ENCODE measurements around the gene ARHGAP32.
"Not testable (repeated sequence)": the region's sequence is repeated elsewhere in the genome, so short reads cannot be mapped to it uniquely, and the experiment has no call there.

The ARHGAP32 gene

DNA sequence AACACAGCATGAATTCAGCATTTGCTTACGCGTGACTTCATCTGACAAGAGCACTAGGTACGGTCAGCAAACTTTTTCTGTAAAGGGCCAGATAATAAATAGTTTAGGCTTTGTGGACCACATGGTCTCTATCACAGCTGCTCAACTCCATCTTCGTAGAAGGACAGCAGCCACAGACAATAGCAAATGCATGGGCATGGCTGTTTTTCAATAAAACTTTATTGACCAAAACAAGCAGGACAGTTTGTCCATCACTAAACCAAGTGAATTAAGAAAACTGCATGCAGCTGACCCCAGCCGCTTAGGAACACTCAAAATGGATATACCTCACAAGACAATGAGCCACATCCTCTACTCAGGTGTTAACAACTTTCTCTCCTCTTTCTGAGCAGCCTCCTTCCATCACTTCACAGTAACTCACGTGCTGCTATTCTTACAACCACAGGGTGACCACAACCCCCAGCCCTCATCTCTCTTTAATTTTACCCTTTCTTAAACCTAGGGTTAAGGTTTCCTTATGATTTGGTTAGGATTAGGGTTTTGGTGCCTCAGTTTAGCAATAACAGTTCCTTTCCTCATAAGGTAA is 22.7 kb upstream of the ARHGAP32 start:
- Histone ChIP-seq H3K36me3 (replicated peaks) (no peaks in the 10 kb centered on the region), H3K4me1 (peaks cover 34% of the 10 kb centered on the region), H3K27me3 (ENCODE audit: low read depth) (no peaks in the 10 kb centered on the region), H3K9me3 (no peaks in the 10 kb centered on the region), H3K4me3 (no peak overlapping the region)
- in situ Hi-C loops (cut with MboI; ENCODE audit: low sequenced_read_pairs): no loop called here
- no peak for DNase-seq (ENCODE audit: low spot score in 2 of 2)

GRCh38 chr11:129213261-129213660 is 21.1 kb upstream of the ARHGAP32 start:
- in situ Hi-C loops (cut with MboI; ENCODE audit: low sequenced_read_pairs): no loop called here
- Histone ChIP-seq H3K27me3 (ENCODE audit: low read depth) (no peaks in the 10 kb centered on the region), H3K4me3 (no peak overlapping the region), H3K36me3 (replicated peaks) (no peaks in the 10 kb centered on the region), H3K9me3 (no peaks in the 10 kb centered on the region), H3K4me1 (peaks cover 39% of the 10 kb centered on the region)
- DNase-seq (ENCODE audit: low spot score in 2 of 2): no peak

DNA sequence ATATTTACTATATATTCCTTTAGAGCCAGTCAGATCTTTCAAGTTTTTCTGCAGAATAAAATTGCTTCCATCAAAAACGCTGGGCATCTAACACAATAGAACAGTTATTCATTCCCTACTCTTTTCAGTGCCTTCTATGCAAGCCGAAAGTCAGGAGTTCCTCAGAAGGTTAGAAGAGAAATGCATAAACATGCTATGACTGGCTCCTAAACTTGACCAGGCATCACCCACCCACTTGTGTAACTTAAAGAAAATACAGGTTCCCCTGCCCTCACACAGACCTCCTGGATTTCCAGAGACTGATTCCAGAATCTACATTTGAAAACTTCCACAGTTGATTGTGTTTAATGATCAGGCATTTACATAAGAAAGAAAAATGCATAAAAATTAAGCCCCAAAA is 19.3 kb upstream of the ARHGAP32 start:
- Histone ChIP-seq H3K27me3 (ENCODE audit: low read depth) (no peaks in the 10 kb centered on the region), H3K36me3 (replicated peaks) (no peaks in the 10 kb centered on the region), H3K4me1 (peaks cover 38% of the 10 kb centered on the region), H3K9me3 (no peaks in the 10 kb centered on the region), H3K4me3 (no peak overlapping the region)
- in situ Hi-C loops (cut with MboI; ENCODE audit: low sequenced_read_pairs): no loop called here
- no peak for DNase-seq (ENCODE audit: low spot score in 2 of 2)

DNA sequence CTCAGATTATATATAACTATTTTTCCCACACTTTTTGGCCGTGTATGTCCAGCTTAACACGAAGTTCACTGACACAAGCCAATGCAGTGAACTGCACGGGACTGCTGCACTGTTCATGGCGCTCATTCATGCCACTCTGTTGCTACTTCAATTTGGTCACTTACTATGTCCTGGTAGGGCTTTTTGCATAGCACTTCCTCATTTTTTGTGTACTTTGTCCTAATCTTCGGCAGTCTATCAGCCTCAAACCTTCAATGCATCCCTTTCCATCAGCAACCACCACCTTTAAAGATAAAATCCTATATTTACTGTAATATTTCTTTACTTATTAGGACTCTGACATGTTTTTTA is 18.7 kb upstream of the ARHGAP32 start:
- no peak for DNase-seq (ENCODE audit: low spot score in 2 of 2)
- H3K4me3 ChIP-seq: no peak overlapping the region
- in situ Hi-C loops (cut with MboI; ENCODE audit: low sequenced_read_pairs): no loop called here
- H3K36me3 ChIP-seq (replicated peaks): no peaks in the 10 kb centered on the region
- H3K9me3 ChIP-seq: no peaks in the 10 kb centered on the region
- H3K4me1 ChIP-seq: peaks cover 33% of the 10 kb centered on the region
- H3K27me3 ChIP-seq (ENCODE audit: low read depth): no peaks in the 10 kb centered on the region

DNA sequence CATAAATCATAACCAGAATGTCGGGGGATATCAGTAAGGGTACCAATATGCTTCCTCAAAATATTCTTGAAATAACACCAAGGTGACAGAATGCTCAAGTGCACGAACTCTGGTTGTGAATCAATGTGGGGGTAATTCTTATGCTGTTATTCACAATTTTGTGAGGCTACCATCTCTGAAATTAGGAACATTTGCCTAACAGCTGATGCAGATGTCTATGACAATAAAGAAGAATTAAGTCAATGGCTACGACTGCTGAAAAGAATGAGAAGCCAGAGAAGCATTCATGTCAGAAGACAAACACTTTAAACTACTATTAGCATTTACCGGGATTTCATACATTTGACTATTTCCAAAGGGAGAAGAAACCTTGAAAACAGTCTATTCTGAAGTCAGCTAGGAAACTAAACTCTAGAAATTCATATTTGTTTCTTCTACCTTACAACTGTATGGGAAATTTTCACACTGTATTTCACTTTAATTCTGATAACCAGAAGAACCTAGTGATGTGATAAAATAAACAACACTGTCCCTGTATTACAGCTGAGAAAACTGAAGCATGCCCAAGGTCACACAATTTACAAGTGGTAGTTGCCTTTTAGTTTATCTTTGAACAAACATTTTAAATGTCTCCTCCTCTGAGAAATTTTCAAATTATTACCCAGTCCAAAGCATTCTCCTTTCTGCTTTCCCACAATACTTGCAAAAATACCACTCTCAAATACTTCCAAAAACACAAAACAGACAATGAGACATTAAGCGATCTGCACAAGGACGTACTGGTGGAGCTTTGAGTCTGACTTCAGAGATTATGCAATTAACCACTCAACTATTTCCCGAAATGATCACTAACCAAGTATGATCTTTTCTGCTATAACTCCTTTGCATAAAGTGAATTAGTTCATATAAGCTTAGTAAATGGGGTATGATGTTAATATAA is 18.0 kb upstream of the ARHGAP32 start:
- no peak overlapping the region for H3K4me3 ChIP-seq
- H3K36me3 ChIP-seq (replicated peaks): no peaks in the 10 kb centered on the region
- peaks cover 28% of the 10 kb centered on the region for H3K4me1 ChIP-seq
- H3K27me3 ChIP-seq (ENCODE audit: low read depth): no peaks in the 10 kb centered on the region
- in situ Hi-C loops (cut with MboI; ENCODE audit: low sequenced_read_pairs): no loop called here
- no peak for DNase-seq (ENCODE audit: low spot score in 2 of 2)
- H3K9me3 ChIP-seq: no peaks in the 10 kb centered on the region

GRCh38 chr11:129208863-129209262 is 16.7 kb upstream of the ARHGAP32 start:
- H3K9me3 ChIP-seq: no peaks in the 10 kb centered on the region
- DNase-seq (ENCODE audit: low spot score in 2 of 2): no peak
- H3K36me3 ChIP-seq (replicated peaks): no peaks in the 10 kb centered on the region
- peaks cover 24% of the 10 kb centered on the region for H3K4me1 ChIP-seq
- no peak overlapping the region for H3K4me3 ChIP-seq
- in situ Hi-C loops (cut with MboI; ENCODE audit: low sequenced_read_pairs): no loop called here
- no peaks in the 10 kb centered on the region for H3K27me3 ChIP-seq (ENCODE audit: low read depth)

GRCh38 chr11:129204150-129204838 is 12.2 kb upstream of the ARHGAP32 start:
- H3K4me3 ChIP-seq: no peak overlapping the region
- no peaks in the 10 kb centered on the region for H3K27me3 ChIP-seq (ENCODE audit: low read depth)
- no peaks in the 10 kb centered on the region for H3K36me3 ChIP-seq (replicated peaks)
- DNase-seq (ENCODE audit: low spot score in 2 of 2): no peak
- no peaks in the 10 kb centered on the region for H3K9me3 ChIP-seq
- in situ Hi-C loops (cut with MboI; ENCODE audit: low sequenced_read_pairs): no loop called here
- H3K4me1 ChIP-seq: peaks cover 15% of the 10 kb centered on the region

DNA sequence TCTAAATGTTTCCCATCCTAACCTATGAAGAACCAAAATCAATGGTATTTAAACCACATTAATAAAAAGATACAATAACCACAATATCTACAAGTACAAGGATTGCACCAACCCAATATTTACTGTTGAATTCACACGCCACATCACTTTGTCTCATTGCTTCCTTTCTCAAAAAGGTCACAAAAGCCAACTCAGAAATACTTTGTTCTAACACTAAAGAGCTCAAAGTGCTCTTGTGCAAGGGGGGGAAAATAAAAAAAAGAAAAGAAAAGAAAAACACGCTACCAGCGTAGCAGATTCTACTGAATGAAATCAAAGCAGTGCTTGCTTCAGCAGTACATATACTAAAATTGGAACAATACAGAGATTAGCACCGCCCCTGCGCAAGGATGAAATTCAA is 10.5 kb upstream of the ARHGAP32 start:
- no peak overlapping the region for H3K4me3 ChIP-seq
- in situ Hi-C loops (cut with MboI; ENCODE audit: low sequenced_read_pairs): no loop called here
- H3K27me3 ChIP-seq (ENCODE audit: low read depth): no peaks in the 10 kb centered on the region
- H3K9me3 ChIP-seq: no peaks in the 10 kb centered on the region
- H3K4me1 ChIP-seq: peaks cover 10% of the 10 kb centered on the region; the same call in 1 of the 2 replicates
- H3K36me3 ChIP-seq (replicated peaks): no peaks in the 10 kb centered on the region
- peak; percentile 28 to 37 for DNase-seq (ENCODE audit: low spot score in 2 of 2)

DNA sequence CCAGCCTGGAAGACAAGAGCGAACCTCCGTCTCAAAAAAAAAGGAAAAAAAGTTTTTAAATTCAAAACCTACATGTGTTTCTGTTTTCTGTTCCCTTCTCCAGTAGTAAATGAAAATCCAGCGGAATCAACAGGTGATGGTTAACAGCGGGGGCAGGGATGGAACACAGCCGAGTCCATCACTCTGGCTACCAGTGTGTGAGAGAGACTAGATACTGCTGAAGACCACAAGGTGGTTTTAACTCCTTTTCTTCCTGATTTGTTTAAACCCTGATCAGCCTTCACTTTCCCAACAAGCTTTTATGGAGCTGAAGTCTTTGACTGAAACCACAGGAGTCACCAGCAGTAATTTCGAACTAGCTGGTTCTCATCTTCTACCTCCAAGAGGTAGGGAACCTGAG is 3.6 kb upstream of the ARHGAP32 start:
- Histone ChIP-seq H3K4me3 (no peak overlapping the region), H3K36me3 (replicated peaks) (no peaks in the 10 kb centered on the region), H3K9me3 (no peaks in the 10 kb centered on the region), H3K27me3 (ENCODE audit: low read depth) (no peaks in the 10 kb centered on the region), H3K4me1 (peaks cover 11% of the 10 kb centered on the region)
- no peak for DNase-seq (ENCODE audit: low spot score in 2 of 2)
- in situ Hi-C loops (cut with MboI; ENCODE audit: low sequenced_read_pairs): no loop called here

- Histone ChIP-seq H3K36me3 (replicated peaks) (no peaks in the 10 kb centered on the region), H3K4me3 (no peak overlapping the region), H3K27me3 (ENCODE audit: low read depth) (no peaks in the 10 kb centered on the region), H3K4me1 (peaks cover 24% of the 10 kb centered on the region), H3K9me3 (no peaks in the 10 kb centered on the region; the same call in 1 of the 2 replicates)
- no peak for DNase-seq (ENCODE audit: low spot score in 2 of 2)
- in situ Hi-C loops (cut with MboI; ENCODE audit: low sequenced_read_pairs): no loop called here
Measured at GRCh38 chr11:129191649-129192048, 476 bp downstream of the ARHGAP32 start.

GRCh38 chr11:129190087-129190486 is 2.0 kb downstream of the ARHGAP32 start:
- peaks cover 24% of the 10 kb centered on the region for H3K4me1 ChIP-seq
- in situ Hi-C loops (cut with MboI; ENCODE audit: low sequenced_read_pairs): no loop called here
- DNase-seq (ENCODE audit: low spot score in 2 of 2): no peak
- H3K36me3 ChIP-seq (replicated peaks): no peaks in the 10 kb centered on the region
- H3K4me3 ChIP-seq: no peak overlapping the region
- H3K27me3 ChIP-seq (ENCODE audit: low read depth): no peaks in the 10 kb centered on the region
- no peaks in the 10 kb centered on the region; the same call in 1 of the 2 replicates for H3K9me3 ChIP-seq

DNA sequence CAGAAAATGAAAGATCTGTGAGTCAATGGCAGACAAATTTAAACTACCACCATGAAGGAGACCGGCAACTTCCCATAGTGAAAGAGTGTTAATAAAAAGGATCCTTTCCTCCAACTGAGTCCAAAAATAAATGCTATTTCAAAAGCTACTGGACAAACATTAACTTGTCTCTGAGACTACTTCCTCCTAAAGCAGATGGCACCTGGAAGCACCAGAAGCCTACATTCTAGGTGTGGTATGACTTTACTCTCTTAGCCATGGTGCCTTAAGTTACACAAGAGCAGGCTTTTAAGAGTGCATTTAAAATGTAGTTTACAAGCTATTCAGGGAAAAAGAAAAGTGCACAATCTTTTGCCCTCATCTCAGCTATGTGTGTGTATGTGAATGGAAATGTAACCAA is 2.5 kb downstream of the ARHGAP32 start:
- no peak overlapping the region for H3K4me3 ChIP-seq
- no peaks in the 10 kb centered on the region for H3K27me3 ChIP-seq (ENCODE audit: low read depth)
- in situ Hi-C loops (cut with MboI; ENCODE audit: low sequenced_read_pairs): no loop called here
- H3K36me3 ChIP-seq (replicated peaks): no peaks in the 10 kb centered on the region
- DNase-seq (ENCODE audit: low spot score in 2 of 2): no peak
- no peaks in the 10 kb centered on the region; the same call in 1 of the 2 replicates for H3K9me3 ChIP-seq
- H3K4me1 ChIP-seq: peaks cover 29% of the 10 kb centered on the region

GRCh38 chr11:129185082-129185481 is 7.0 kb downstream of the ARHGAP32 start:
- H3K9me3 ChIP-seq; H3K4me3 ChIP-seq; DNase-seq (ENCODE audit: low spot score in 2 of 2); H3K27me3 ChIP-seq (ENCODE audit: low read depth); in situ Hi-C loops (cut with MboI; ENCODE audit: low sequenced_read_pairs); H3K36me3 ChIP-seq (replicated peaks): not testable (repeated sequence)
- peaks cover 25% of the 10 kb centered on the region for H3K4me1 ChIP-seq

DNA sequence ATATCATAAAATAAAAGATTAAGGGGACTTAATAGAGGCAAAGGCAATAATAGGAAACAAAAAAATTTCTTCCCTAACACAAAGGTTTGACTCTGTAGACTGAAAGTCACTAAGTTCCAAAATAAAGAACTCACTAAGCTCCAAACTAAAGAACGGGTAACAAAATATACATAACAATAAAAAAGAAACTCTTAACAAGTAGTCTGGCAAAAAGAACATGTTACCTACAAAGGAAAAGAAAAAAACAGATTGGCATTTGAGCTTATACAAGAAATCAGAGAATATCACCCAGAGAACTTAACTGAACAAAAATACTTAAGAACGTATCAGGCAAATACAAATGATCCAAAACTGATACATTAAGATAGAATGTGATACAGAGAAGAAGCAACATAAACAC is 7.5 kb downstream of the ARHGAP32 start:
- H3K4me1 ChIP-seq: peaks cover 20% of the 10 kb centered on the region
- H3K27me3 ChIP-seq (ENCODE audit: low read depth): no peaks in the 10 kb centered on the region
- in situ Hi-C loops (cut with MboI; ENCODE audit: low sequenced_read_pairs): no loop called here
- H3K36me3 ChIP-seq (replicated peaks): no peaks in the 10 kb centered on the region
- H3K9me3 ChIP-seq: no peaks in the 10 kb centered on the region; the same call in 1 of the 2 replicates
- DNase-seq (ENCODE audit: low spot score in 2 of 2): peak in 1 of 2 experiments; percentile 90
- no peak overlapping the region for H3K4me3 ChIP-seq
